Kidney tubule cell (primary cell): ENCODE data around the gene COL27A1.

Experiments
- DNase-seq: peaks from one replicate; pipeline ENCODE4 v3.0.0-alpha.2; 2018; ENCODE audit warnings: low spot score

The COL27A1 gene

DNA sequence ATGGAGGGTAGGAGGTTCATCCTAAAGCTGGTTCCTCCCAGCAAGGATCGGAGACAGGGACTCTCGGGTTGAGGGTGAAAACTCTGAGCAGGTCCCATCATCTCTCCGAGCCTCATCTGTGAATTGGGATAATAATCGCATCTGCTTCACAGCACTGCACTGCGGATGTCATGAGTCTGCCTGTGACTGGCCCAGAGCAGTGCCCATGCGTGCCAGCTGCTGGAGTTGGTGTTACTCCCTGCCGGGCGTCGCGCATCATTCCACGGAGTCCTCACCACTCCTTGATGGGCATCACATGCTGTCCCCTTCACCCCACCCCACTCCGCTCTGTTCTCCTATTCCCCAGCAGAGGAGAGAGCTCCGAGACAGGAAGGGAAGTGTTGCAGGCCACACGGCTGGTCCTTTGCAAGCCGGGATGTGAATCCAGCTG is 132.4 kb downstream of the COL27A1 start:
- DNase-seq: no peak

DNA sequence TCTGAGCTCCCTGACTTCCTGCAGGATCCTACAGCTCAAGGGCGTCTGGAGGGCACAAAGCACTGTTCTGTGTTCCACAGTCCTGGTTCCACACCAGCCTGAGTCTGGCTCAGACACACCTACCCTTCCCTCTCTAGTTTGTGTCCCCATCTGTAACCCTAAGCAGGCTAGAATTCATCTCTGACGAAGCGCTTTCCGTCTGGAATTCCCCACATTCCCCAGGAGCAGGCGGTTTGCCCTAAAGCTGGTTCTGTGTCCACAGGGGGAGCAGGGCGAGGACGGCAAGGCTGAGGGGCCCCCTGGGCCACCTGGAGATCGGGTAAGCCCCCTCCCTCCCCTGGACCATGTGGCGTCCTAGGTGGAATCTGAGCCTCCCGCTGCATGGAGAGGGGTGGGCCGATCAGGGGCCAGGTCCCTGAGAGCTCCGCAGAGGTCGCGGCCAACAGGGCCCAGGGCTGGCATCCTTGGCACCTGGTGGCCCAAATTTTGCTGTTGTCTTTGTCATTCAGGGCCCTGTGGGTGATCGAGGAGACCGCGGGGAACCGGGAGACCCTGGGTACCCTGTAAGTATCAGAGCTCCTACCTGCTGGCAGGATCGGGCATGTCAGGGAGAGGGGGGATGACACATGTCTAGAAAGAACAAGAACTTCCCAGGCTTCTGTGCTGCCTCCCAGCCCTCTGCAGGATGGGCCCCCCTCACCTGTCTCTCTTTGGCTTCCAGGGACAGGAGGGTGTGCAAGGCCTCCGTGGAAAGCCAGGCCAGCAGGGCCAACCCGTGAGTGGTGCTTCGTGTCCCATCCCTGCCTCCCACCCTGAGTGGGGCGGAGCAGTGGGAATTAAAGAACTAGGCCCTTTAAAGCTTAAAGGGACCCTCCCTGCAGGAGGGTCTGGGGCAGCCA is 133.1 kb downstream of the COL27A1 start:
- peak; percentile 86 for DNase-seq

DNA sequence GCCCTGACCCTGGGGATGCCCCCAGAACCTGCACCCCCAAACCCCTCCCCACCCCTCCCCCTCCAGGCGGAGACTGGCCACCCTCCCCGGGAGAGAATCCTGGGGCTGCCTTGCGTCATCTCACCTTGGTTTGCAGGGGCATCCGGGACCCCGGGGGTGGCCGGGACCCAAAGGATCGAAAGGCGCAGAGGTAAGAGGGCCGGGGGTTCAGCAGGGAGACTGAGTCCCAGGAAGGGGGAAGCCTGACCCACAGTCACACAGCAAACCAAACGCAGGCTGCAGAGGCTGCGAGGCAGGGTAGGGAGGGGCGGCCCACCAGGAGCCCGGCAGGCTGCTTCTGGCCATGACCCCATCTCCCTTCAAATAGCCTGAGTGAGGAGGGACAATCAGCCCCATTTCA is 133.8 kb downstream of the COL27A1 start:
- DNase-seq: no peak

DNA sequence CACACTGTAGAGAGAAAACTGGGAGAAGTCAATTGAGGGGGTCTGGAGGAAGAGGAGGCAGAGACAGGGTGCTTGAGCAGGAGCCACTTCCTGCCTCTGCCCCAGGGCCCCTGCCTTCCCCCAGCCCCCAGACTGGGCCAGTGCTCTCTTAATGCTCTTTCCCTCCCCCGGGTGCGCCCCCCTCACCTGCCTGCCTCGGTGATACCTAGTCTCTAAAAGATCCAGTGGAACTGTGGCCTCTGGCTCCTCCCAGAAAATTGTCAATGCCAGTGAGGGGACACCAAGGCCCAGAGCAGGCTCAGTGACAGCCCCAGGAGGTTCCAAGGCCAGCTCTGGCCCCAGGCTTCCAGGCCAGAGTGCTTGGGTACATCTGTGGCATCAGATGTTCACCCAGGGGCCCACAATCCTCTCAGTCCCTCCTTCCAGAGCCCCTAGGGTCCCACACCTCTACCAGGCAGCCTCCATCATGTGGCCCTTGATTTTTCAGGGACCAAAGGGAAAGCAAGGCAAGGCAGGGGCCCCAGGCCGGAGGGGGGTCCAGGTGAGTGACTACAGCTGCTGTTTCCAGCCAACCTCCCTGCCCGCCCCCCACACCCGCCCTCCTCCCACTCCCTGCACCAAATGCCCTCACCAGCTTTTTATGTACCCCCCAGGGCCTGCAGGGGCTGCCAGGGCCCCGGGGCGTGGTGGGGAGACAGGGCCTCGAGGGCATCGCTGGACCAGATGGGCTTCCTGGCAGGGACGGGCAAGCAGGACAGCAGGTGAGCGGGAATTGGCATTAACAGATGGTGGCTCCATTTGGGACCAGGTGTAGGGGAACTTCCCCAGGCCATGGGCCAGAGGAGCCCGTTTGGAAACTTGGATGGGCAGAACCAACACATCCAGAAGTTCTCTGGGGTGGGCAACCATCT is 134.5 kb downstream of the COL27A1 start:
- DNase-seq: no peak

DNA sequence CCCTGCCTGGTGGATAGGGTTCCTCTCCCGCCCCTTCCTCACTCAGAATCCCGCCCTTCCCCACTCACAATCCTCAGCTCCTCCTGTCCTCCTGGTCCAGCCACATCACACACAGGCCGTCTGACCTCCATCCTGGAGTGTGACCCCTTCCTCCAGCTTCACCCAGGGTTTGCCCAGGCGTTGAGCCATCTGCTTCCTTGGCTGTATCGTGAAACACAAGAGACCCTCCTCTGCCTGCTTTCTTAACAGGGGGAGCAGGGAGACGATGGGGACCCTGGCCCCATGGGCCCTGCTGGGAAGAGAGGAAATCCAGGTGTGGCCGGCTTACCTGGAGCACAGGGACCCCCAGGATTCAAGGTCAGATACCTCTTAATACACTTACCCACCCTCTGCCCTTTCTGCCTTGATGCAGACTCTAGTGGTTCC is 135.2 kb downstream of the COL27A1 start:
- DNase-seq: no peak

DNA sequence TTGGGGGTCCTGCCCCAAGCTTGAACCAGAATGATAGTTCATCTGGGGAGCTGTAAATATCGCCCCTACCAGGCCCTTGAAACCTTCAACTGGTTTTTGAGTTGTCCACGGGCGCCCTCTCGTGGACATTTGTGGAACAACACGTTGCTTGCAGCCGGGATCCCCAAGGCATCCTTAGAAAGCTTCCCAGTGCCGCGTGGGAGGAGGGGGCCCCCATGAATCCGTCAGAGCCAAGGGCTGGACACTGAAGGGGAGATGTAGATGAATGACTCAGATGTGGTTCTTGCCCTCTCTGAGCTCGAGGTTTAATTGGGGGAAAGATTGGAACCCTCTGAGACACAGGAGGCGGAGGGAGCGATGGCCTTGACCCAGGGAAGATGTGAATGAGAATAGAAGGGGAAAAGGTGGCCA is 135.7 kb downstream of the COL27A1 start:
- peak; percentile 73 for DNase-seq

DNA sequence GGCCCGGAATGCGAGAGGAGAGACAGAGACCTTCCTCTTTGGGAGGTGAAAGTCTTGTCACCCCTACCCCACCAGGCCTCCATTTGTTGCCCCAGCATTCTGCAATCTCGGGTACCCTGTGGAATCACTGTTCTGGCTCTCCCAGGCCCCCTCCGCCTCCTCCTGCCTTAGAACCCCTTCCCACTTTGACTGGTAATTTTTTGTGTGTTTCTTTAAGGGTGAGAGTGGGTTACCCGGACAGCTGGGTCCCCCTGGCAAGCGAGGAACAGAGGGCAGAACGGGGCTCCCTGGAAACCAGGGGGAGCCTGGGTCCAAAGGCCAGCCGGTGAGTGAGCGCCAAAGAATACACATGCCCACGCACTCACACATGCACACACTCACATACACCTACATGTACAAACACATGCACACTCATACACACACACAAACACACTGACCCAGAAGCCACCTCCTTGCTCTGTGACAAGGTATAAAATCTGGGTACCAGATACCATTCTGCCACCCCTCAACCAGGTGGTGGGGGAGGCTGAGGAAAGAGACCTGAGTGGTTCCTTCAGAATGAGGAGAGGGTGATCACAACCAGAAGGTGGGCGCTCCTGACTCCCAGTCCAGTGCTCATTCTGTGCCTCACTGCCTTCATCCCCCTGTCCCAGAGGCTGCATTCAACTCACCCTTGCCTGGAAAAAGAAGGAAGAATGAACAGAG is 136.7 kb downstream of the COL27A1 start:
- no peak for DNase-seq

DNA sequence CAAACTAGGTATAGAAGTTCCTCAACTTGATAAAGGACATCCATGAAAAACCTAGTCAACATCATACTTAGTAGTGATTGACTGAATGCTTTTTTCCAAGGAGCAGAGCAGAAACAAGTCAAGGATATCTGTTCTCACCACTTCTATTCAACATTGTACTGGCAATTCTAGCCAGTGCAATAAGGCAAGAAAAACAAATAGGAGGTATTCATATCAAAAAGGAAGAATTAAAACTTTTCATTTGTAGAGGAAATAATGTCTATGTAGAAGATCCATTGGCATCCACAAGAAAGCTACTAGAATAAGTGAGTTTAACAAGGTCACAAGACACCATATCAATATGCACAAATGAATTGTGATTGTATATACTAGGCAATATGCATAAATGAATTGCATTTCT is 139.3 kb downstream of the COL27A1 start:
- DNase-seq: no peak

DNA sequence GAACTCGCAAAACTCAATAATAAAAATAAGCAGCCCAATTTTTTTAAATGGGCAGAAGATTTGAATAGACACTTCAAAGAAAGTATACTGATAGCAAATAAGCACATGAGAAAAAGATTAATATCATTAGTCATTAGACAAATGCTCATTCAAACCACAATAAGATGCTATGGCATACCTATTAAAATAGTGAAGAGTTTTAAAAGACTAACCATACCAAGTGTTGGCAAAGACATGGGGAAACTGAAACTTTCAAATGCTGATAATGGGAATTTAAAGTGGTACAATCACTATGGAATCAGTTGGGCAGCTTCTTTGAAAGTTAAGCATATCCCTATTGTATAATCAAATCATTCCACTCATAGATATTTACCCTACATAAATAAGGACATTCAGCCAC is 141.0 kb downstream of the COL27A1 start:
- no peak for DNase-seq

DNA sequence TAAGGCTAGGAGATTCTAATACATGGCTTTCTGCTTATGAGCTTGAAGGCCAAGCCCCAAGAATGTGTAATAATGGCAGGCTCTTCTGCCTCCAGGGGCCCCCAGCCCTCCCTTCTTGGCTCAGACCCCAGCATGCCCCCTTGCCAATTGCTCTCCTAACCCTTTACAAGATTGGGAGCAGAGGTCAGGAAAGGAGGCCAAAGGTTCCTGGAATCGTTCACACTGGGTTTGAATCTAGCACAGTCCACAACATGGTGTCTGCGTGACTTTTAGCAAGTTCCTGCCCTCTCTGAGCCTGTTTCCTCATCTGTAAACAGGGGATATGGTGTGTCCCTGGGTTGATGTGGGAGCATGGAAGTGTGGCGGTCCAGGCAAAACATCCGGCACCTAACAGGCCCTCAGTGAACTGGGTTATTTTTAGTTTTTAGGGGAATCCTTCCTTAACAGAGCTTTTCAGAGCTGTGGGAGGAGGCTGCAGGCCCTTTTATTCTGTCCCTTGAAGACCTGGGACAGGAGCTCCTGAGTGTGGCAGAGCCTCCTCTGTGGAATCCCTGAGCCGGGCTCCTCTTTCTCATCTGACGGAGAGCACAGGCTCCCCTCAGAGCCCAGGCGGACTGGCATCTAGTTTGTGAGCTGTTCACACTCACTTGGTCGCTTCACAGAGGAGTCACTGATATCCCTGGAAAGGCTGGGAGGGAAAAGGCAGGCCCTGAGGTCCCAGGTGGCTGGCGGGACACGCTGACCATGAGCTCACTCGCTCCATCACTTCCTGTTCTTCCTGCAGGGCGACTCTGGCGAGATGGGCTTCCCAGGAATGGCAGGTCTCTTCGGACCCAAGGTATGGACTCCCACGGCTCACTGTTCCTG is 144.2 kb downstream of the COL27A1 start:
- no peak for DNase-seq

DNA sequence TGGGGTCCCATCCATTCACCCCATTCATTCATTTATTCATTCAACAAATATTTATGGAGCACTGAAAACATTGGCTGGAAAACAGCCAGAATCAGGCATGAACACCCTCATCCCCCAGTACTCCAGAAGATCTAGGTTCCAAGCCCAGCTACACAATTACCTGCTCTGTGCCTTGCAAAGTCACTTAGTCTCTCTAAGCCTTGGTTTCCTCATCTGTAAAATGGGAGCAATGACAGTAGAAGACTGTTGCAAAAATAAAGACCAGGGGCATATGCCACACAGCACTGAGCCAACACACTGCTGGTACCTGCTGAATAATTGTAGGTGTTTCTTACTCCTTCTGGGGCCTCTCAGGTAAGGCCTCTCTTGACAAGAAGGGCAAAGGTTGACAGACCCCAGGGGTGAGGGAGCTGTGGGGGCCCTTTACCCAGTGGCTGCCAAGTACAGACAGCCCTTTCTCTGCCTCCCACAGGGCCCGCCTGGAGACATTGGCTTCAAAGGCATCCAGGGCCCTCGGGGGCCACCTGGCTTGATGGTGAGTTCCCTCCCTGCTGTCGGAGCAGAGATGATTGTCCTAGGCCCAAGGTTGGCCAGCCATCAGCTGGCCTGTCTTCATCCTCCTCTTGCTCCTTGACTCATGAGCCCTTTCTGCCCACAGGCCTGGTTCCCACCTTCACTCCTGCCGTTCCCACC is 145.0 kb downstream of the COL27A1 start:
- no peak for DNase-seq

DNA sequence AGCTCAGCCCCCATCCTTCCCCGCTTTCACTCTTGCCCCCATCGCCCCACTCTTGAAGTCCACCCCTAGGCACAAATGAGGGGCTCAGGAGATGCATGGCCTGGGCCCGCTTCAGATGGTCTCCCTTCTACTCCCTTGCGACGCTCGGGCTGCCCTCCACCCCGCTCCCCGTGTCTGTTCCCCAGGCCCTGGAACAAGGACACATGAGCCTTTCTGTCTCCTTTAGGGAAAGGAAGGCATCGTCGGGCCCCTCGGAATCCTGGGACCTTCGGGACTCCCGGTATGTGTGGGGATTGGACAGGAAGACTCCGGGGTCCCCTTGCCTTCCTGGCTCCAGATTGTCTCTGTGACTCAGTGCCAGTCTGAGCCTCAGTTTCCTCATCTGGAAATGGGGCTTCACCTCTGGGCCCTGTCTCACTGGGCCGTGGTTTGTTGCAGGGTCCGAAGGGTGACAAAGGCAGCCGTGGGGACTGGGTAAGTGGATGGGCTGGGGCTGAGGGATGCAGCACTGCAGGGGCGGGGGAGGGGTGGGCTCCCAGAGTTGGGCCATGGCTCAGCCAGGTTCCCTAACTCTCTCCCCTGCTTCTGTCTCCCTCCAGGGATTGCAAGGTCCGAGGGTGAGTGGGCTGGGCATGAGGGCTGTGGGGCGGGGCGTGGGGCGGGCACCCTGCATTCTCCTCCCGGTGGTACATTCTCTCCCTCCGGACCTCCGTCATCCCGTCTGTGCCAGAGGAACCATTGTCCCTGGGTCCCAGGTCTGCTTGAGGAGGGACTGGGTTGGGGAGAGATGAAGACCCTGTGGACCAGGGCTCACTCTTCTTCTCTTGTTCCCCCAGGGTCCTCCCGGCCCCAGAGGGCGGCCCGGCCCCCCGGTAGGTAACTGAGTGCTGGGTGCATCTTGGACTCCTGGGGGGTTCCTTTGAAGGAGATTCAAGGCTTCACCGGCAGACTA is 145.8 kb downstream of the COL27A1 start:
- DNase-seq: no peak

DNA sequence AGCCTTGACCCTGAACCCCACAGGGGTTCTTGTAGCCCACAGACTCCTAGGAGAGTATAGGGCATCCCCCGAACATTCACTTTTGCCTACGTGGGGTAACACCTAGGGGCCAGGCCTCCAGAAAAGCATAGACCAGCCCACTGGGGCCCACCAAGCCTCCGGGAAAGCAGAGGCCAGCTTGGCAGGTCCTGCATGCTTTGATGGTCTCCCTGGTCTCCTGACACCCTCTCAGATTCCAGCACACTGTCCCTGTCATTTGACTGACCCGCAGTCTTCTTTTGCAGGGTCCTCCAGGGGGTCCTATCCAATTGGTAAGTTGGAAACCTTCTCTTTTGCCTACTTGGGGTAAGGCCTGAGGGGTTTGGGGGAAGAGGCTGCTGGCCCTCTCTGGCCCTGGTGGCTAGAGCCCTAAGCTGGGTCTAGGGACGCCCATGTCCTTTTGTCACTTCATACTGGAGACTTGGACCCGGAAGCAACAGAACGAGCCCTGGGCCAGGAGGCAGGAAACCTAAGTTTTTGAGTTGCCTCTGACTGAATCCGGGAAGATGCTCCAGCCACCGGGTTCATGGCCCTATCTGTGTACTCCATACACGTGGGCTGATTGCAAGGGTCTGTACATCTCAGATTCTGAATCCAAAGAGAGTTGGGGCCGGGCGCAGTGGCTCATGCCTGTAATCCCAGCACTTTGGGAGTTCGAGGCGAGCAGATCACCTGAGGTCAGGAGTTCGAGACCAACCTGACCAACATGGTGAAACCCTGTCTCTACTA is 146.6 kb downstream of the COL27A1 start:
- no peak for DNase-seq

DNA sequence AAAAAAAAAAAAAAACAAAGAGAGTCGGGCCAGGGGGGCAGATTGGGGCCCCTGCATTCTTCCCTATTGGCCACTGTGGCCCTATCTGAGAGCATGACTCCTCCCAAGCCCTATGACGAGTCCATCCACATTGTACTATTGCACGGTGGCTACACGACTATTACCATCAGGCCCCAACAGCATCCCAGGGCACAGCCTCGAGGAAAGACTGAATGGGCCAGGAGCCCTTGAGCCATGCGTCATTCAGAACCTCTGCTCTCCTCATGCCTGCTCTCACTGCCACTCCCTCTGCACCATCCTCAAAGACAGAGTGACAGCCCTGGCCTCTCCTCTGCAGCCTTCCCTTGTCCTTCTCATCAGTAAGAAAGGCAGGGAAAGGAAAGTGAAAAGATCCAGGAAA is 147.4 kb downstream of the COL27A1 start:
- no peak for DNase-seq

DNA sequence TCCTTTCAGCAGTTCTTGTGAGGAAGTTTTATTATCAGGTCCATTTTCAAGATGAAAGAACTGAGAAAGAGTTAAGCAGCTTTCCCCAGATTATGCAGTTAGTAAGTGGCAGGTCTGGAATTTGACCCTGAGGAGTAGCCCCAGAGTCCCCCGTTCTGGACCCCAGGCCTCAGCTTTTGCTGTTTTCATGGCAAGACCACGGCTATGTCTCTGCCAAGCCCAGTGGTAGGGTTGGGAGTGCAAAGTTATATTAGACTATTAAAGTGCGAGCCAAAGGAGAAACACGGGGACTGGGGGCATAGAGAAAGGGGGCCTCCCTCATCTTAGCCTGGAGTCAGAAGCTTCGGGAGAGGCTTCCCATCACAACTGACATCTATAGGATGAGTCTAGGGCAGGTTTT is 148.2 kb downstream of the COL27A1 start:
- DNase-seq: no peak

DNA sequence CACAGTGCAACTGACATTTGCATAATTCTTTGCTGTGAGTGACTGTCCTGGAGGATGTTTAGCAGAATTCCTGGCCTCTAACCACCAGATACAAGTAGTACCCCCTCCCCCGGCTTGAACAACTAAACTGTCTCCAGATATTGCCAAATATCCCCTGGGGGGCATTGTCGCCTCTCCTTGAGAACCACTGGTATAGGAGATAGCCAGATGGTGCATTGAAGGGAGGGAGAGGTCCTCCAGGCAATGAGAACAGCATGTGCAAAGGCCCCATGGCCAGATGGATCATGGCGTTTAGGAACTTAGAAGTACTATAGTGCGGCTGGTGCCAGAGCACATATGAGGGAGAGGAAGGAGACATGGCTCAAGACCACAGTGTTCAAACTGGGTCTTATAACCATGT is 148.6 kb downstream of the COL27A1 start:
- no peak for DNase-seq

DNA sequence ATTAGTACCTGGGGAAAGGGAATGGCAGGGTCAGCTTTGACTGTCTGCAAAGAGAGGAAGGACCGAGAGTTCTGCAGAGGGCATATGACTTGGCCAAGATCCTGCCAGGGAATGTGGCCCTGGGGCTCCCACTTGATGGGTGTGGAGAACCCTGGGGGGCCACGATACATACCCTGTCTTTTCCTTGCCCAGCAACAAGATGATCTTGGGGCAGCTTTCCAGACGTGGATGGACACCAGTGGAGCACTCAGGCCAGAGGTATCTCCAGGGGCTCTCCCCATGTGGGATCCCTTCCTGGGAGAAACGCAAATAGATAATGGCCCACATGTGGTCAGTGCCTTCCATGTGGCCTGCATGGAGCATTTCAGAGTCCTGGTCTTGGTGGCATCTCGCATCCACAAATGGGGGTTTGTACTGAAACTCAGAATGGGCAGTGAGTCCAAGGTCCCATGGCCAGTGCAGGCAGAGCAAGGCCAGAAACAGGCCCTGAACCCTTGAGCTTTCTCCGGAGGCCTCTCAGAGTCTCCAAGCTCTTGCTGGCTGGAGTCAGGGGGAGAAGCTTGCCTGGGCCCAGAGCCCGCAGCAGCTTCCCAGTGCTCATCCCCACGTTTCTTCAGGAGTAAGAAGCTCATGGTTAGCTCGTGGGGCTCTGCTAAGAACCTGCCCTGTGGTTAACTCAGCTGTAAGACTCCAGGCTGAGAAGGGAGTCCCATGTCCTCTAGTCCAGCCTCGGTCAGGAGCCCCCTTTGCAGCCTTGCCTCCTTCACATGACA is 149.3 kb downstream of the COL27A1 start:
- no peak for DNase-seq

DNA sequence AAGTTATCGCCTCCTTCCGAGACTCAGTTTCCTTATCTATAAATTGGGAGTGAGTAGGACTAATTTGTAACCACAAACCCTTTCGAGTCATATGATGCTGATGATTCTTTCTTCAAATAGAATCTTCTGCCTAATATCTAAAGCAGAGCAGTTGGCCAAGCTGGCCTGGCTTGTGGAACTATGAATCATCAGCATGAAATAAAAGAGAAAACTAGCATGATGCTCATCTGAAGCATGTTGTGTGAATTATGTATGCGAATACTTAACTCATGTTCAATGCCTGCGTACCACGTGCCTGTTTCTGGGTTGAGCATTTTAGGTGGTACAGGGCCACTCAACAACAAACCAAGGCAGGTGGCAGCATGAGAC is 152.5 kb downstream of the COL27A1 start:
- no peak for DNase-seq
